Suprapubic skin (tissue), 3 donors: ENCODE measurements around the gene PABPN1L.

Experiments
- CTCF ChIP-seq, 2 donors: fragments of 200-600 bp in 1 of 2; fragments of 450-650 bp in 1 of 2; sonication (generic) in 1 of 2; IDR thresholded peaks; one replicate each; pipeline ENCODE4 v1.5.1; 2016 to 2019; ENCODE audit warnings: antibody characterized with exemption in 2 of 2, mild to moderate bottlenecking in 1 of 2, moderate library complexity in 1 of 2
- EP300 ChIP-seq: sonication (generic); formaldehyde crosslinking; IDR thresholded peaks from one replicate; pipeline ENCODE4 v1.6.1; 2017; ENCODE audit warnings: antibody characterized with exemption

- TF ChIP-seq EP300 (no peak), CTCF (IDR thresholded peaks at IDR 0.05) (no peak)
These were observed 6.3 kb upstream of the PABPN1L start for GRCh38 chr16:88872650-88873331.
